HepG2 (cell line): Measurements from ENCODE around the gene SRSF6. TPM values are rescaled to one million over a fixed set of nuclear protein-coding genes. Genes with fewer than 3 reads are reported as not detected.
"Not testable (repeated sequence)": the region's sequence is repeated elsewhere in the genome, so short reads cannot be mapped to it uniquely, and the experiment has no call there.

Experiments
- ATAC-seq: fragments of 200-7000 bp; cut with Tn5 transposase; 3 replicates; pipeline ENCODE4 v1.9.1; 2020; ENCODE audit warnings: mild to moderate bottlenecking, moderate library complexity
- BruUV-seq: library from RNA; stranded (reverse); fragments of 400-500 nt; replicated peaks from 2 replicates; lab custom pipeline; 2021; lab: Mats Ljungman, UMichigan
- CTCF ChIA-PET: fragments of 300-600 bp; formaldehyde crosslinking; extraction: SDS; loops from one replicate; lab custom pipeline; 2021; ENCODE audit warnings: low total read pairs, inconsistent platforms, low intra/inter-chr PET ratio; lab: Yijun Ruan, JAX
- POLR2A ChIA-PET: fragments of 350-600 bp; sonication (Branson Sonifier 250); formaldehyde crosslinking; loops from one replicate; lab custom pipeline; 2020; ENCODE audit warnings: antibody characterized with exemption, inconsistent platforms; lab: Yijun Ruan, JAX
- DNase-seq: peaks from one replicate; pipeline ENCODE4 v3.0.0-alpha.2; 2015; ENCODE audit warnings: low spot score
- FAIRE-seq: peaks from 3 replicates; lab custom pipeline; 2011; peaks lifted over from hg19 to GRCh38; lab: Jason Lieb, UNC
- H2AFZ ChIP-seq: one replicate; pipeline ENCODE4 v1.6.1; 2011; ENCODE audit warnings: low read length, inconsistent platforms
- H3K27ac ChIP-seq: fragments of 300-600 bp; 3 replicates; pipeline ENCODE4 v1.8.0; 2011; ENCODE audit warnings: mixed run types, mild to moderate bottlenecking, mixed read lengths, low read length, inconsistent platforms; ENCODE audit not compliant: insufficient read depth; ENCODE audit errors: extremely low read length
- H3K27me3 ChIP-seq, 2 experiments: fragments of 200-600 bp in 1 of 2; 2 replicates in 1 of 2; 3 replicates in 1 of 2; pipeline versions ENCODE4 v1.6.0 to v1.8.0; 2011; ENCODE audit warnings: low read length in 2 of 2, mild to moderate bottlenecking in 2 of 2, moderate library complexity in 2 of 2, inconsistent platforms in 1 of 2; ENCODE audit not compliant: insufficient read depth in 2 of 2, control insufficient read depth in 1 of 2
- H3K36me3 ChIP-seq, 2 experiments: fragments of 200-600 bp in 1 of 2; replicated peaks in 1 of 2; 2 replicates in 1 of 2; 3 replicates in 1 of 2; pipeline versions ENCODE4 v1.5.1 to v1.8.0; 2011; ENCODE audit warnings: low read length in 2 of 2, inconsistent platforms in 1 of 2; ENCODE audit not compliant: insufficient read depth in 2 of 2, control insufficient read depth in 1 of 2
- H3K4me1 ChIP-seq: 2 replicates; pipeline ENCODE4 v1.5.1; 2012; ENCODE audit warnings: low read length, inconsistent platforms; ENCODE audit not compliant: insufficient read depth
- H3K4me2 ChIP-seq: 2 replicates; pipeline ENCODE4 v1.6.0; 2011; ENCODE audit warnings: low read depth, low read length, inconsistent platforms
- H3K4me3 ChIP-seq, 3 experiments: fragments of 200-600 bp in 1 of 3; sonication (generic), shearing (Covaris generic) in 1 of 3; replicated peaks in 1 of 3; 2 replicates each; pipeline ENCODE4 v1.5.1; 2011 to 2016; ENCODE audit warnings: low read length in 3 of 3, inconsistent platforms in 2 of 3, low read depth in 2 of 3, mild to moderate bottlenecking in 2 of 3, control low read depth in 1 of 3, mixed read lengths in 1 of 3; ENCODE audit not compliant: insufficient read depth in 1 of 3
- H3K79me2 ChIP-seq: one replicate; pipeline ENCODE4 v1.6.1; 2011; ENCODE audit warnings: low read length, inconsistent platforms; ENCODE audit not compliant: insufficient read depth
- H3K9ac ChIP-seq: 2 replicates; pipeline ENCODE4 v1.6.0; 2011; ENCODE audit warnings: mild to moderate bottlenecking, low read depth, low read length, inconsistent platforms; ENCODE audit not compliant: insufficient read depth
- H3K9me3 ChIP-seq: 2 replicates; pipeline ENCODE4 v1.5.1; 2012; ENCODE audit warnings: mild to moderate bottlenecking, low read length
- H4K20me1 ChIP-seq: 2 replicates; pipeline ENCODE4 v1.6.0; 2011; ENCODE audit warnings: inconsistent platforms, mild to moderate bottlenecking, low read length, moderate library complexity; ENCODE audit not compliant: insufficient read depth
- AGO1 ChIP-seq: fragments of 200-400 bp; formaldehyde crosslinking; IDR thresholded peaks from 2 replicates; pipeline ENCODE4 v1.6.1; 2017; ENCODE audit warnings: mild to moderate bottlenecking, low read depth, low read length, moderate library complexity; ENCODE audit not compliant: poor library complexity, severe bottlenecking
- RARA ChIP-seq: IDR thresholded peaks from 2 replicates; pipeline ENCODE4 v1.6.1; 2016; ENCODE audit warnings: missing genetic modification reagents, missing compliant biosample characterization
- ZNF431 ChIP-seq: sonication (generic); formaldehyde crosslinking; IDR thresholded peaks from 2 replicates; pipeline ENCODE4 v1.9.0; 2022; ENCODE audit warnings: missing genetic modification reagents, low read depth, mild to moderate bottlenecking, borderline replicate concordance
- WGBS: methylation state at CpG from one replicate; pipeline ENCODE4 v1.1.6; 2017; ENCODE audit warnings: low lambda C conversion rate; 5-methylcytosine and 5-hydroxymethylcytosine counted together
- in situ Hi-C: cut with HindIII; loops from 2 replicates; pipeline ENCODE4 v1.10.0; 2017; ENCODE audit warnings: low pct_unique_long_range_greater_than_20kb; ENCODE audit not compliant: extremely low pct_ligation_motif_present
- intact Hi-C: fragments of 100-400 bp; cut with micrococcal nuclease; formaldehyde crosslinking; loops from one replicate; pipeline ENCODE4 v1.10.0; 2022; ENCODE audit not compliant: unreplicated experiment
- polyA plus RNA-seq, 8 experiments: library from polyadenylated mRNA; depleted of rRNA in 3 of 8; stranded (reverse) in 7 of 8; unstranded in 1 of 8; fragments of >200 nt; fragmentation: Illumina TruSeq in 4 of 8; extraction: Trizol in 4 of 8; gene quantifications; 2 replicates each; pipeline versions ENCODE4 v1.2.1 to v1.2.3, GENCODE V29; 2011 to 2016; ENCODE audit warnings: low read depth in 4 of 8, missing spikeins in 1 of 8, mixed read lengths in 1 of 8; ENCODE audit not compliant: insufficient read depth in 1 of 8
- total RNA-seq, 5 experiments: library from RNA; depleted of rRNA; stranded (reverse); fragments of >200 nt; fragmentation: Illumina TruSeq; extraction: Trizol; gene quantifications; 2 replicates each; pipeline ENCODE4 v1.2.3, GENCODE V29; 2016; ENCODE audit warnings: low read depth in 1 of 5

The SRSF6 gene
- total and polyA plus RNA-seq, 2 of the 13 experiments (the other 11 are each of a cell fraction or from before 2014, with no cell fraction given), result 156 to 194 TPM

- ATAC-seq, H3K4me3 ChIP-seq, H3K36me3 ChIP-seq, H4K20me1 ChIP-seq, FAIRE-seq, H3K27ac ChIP-seq, H3K79me2 ChIP-seq, in situ Hi-C loops, H3K27me3 ChIP-seq, POLR2A ChIA-PET, H2AFZ ChIP-seq, H3K4me2 ChIP-seq, BruUV-seq, H3K9ac ChIP-seq, CTCF ChIA-PET, H3K4me1 ChIP-seq, DNase-seq, intact Hi-C loops: not testable (repeated sequence)
- WGBS, result 13% methylated on average over 7 of the region's 7 CpGs
- H3K9me3 ChIP-seq, result peaks cover 34% of the 10 kb centered on the region
- TF ChIP-seq ZNF431 (CRISPR knock-in tag), result 0 out of 2 replicates have a peak, but pooled peaks have one; percentile 65
Measured at GRCh38 chr20:43420913-43421312, 36.8 kb upstream of the SRSF6 start.

- Histone ChIP-seq H2AFZ (no peak overlapping the region), H3K9me3 (peaks cover 3% of the 10 kb centered on the region; the same call in 1 of the 2 replicates), H3K4me1 (no peaks in the 10 kb centered on the region), H3K4me3 (no peak overlapping the region), H4K20me1 (no peaks in the 10 kb centered on the region), H3K9ac (no peak overlapping the region), H3K4me2 (no peak overlapping the region), H3K27ac (no peak overlapping the region), H3K27me3 (peaks cover 5 to 36% of the 10 kb centered on the region in 2 experiments; a peak in 4 of 5 replicates), H3K79me2 (no peaks in the 10 kb centered on the region), H3K36me3 (no peaks in the 10 kb centered on the region)
- ChIA-PET POLR2A (no interaction called here), CTCF (no interaction called here)
- TF ChIP-seq RARA, result no peak
- TF ChIP-seq AGO1, result no peak
- in situ Hi-C loops, result no loop called here
- FAIRE-seq (no peak), DNase-seq (no peak), ATAC-seq (no peak)
- intact Hi-C loops, result no loop called here
- no TSS peak for BruUV-seq
- WGBS, result 7% methylated on average over 5 of the region's 5 CpGs
Measured at GRCh38 chr20:43426172-43426571, 31.5 kb upstream of the SRSF6 start.
